Bone marrow (tissue), 2 donors: ENCODE data around the gene SLC66A3.

ENCODE experiments used
- DNase-seq, 2 donors: peaks; one replicate each; lab custom pipeline; 2025; lab: John Stamatoyannopoulos, UW

The SLC66A3 gene

GRCh38 chr2:11214770-11215169 is 59.5 kb downstream of the SLC66A3 start:
- no peak for DNase-seq

GRCh38 chr2:11215407-11215806 is 60.1 kb downstream of the SLC66A3 start:
- DNase-seq, result no peak

- no peak for DNase-seq
Observed at GRCh38 chr2:11220445-11220844, 65.2 kb downstream of the SLC66A3 start.

GRCh38 chr2:11222845-11223244 is 67.6 kb downstream of the SLC66A3 start:
- DNase-seq, result no peak

DNA sequence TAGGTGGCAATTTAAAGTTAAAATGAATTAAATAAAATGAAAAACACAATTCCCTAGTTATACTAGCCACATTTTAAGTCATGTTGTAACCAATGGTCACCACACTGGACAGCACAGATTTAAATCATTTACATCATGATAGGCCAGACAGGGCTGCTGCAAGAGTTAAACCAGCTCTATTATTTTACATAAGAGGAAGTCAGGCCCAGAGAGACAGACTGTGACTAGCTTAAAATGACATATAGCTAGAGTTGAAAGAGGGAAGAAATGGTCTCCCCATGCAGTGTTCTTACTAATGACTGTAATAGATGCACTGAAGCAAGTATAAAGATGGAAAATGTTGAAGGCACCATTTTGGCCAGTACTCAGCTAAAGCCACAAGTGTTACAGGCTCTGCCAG is 69.6 kb downstream of the SLC66A3 start:
- no peak for DNase-seq

DNA sequence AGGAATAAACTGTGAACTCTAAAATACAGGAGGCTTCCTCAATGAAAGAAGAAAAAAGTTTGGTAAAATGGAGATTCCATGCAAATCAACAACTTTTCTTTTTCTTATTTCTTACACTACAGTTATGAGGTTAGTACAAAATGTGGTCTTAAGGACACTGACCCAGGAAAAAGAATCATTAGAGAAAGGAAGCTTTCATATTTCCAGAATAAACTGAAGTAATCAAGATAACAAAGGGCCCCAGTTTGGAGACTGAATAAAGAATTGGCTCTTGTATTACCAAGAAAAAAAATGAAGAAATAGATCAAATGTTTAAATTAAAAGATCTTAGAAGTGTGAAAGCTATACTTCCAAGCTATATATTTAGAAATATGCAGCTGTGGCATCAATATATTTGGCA is 72.3 kb downstream of the SLC66A3 start:
- no peak for DNase-seq
